HUES64 (cell line): ENCODE data around the gene TNS4.

Experiments used
- H3K27ac ChIP-seq: 2 replicates; pipeline ENCODE4 v1.7.0; 2013; ENCODE audit warnings: low read depth, low read length, inconsistent platforms
- H3K27me3 ChIP-seq: 2 replicates; pipeline ENCODE4 v1.6.1; 2013; ENCODE audit warnings: mild to moderate bottlenecking, low read length; ENCODE audit not compliant: insufficient read depth
- H3K36me3 ChIP-seq: 2 replicates; pipeline ENCODE4 v1.6.1; 2013; ENCODE audit warnings: mild to moderate bottlenecking, low read length; ENCODE audit not compliant: insufficient read depth
- H3K4me1 ChIP-seq: 2 replicates; pipeline ENCODE4 v1.6.1; 2013; ENCODE audit warnings: mild to moderate bottlenecking, low read length, moderate library complexity; ENCODE audit not compliant: insufficient read depth
- H3K4me3 ChIP-seq: 2 replicates; pipeline ENCODE4 v1.5.1; 2013; ENCODE audit warnings: mild to moderate bottlenecking, low read length, moderate library complexity
- H3K9ac ChIP-seq: 2 replicates; pipeline ENCODE4 v1.6.1; 2013; ENCODE audit warnings: mild to moderate bottlenecking, low read depth, low read length
- H3K9me3 ChIP-seq: 2 replicates; pipeline ENCODE4 v1.6.1; 2013; ENCODE audit warnings: low read depth, low read length; ENCODE audit not compliant: insufficient read depth
- WGBS: fragments of 150-250, 120-280 bp; methylation state at CpG from one replicate; pipeline ENCODE4 v1.1.7; 2013; ENCODE audit warnings: missing lambda C conversion rate; 5-methylcytosine and 5-hydroxymethylcytosine counted together

The TNS4 gene

DNA sequence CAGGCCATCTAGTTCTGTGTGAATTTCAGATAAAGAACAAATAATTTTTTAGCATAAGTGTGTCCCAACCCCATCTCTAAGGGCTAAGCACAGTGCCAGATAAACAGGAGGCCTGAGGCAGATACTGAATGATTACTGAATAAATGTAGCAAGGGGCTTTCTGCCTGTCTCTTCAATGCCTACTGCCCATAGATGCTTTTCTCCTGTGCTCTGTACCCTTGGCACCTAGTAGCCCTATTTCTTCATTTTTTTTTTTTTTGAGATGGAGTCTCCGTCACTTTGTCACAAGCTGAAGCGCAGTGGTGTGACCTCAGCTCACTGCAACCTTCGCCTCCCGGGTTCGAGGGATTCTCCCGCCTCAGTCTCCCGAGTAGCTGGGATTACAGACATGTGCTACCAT is 32.9 kb downstream of the TNS4 start:
- 95% methylated on average over 7 of the region's 7 CpGs for WGBS
- H3K4me1 ChIP-seq = peaks cover 6% of the 10 kb centered on the region; the same call in 1 of the 2 replicates
- no peak overlapping the region for H3K9ac ChIP-seq
- no peaks in the 10 kb centered on the region for H3K36me3 ChIP-seq
- H3K4me3 ChIP-seq = no peak overlapping the region
- H3K27me3 ChIP-seq = no peaks in the 10 kb centered on the region
- peaks cover 7% of the 10 kb centered on the region; the same call in 1 of the 2 replicates for H3K9me3 ChIP-seq
- no peak overlapping the region for H3K27ac ChIP-seq

DNA sequence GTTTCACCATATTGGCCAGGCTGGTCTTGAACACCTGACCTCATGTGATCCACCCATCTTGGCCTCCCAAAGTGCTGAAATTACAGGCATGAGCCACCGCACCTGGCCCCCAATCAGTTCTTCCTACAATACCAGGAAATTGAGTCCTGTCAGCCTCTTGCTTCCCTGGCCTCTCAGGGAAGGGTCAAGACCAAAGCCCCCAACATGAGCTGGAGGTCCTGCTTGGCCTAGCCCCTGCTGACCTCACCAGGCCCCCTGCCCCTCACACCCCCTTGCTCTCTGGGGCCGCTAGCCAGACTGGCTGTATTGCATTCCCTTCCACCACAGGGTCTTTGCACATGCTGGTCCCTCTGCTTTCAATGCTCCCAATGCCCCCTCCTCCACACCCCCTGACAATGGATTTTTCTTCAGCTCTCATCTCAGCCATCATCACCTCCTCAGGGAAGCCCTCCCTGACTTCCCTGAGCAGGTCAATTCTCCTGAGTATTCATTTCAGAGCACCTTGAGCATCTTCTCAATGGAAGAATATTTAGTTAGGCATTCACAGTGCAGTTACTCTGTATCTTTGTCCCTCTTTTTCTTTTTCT is 34.0 kb downstream of the TNS4 start:
- Histone ChIP-seq H3K4me3 (no peak overlapping the region), H3K9ac (no peak overlapping the region), H3K4me1 (peaks cover 16% of the 10 kb centered on the region), H3K36me3 (no peaks in the 10 kb centered on the region), H3K9me3 (peaks cover 5% of the 10 kb centered on the region; the same call in 1 of the 2 replicates), H3K27me3 (no peaks in the 10 kb centered on the region), H3K27ac (no peak overlapping the region)
- 98% methylated on average over 2 of the region's 2 CpGs for WGBS

DNA sequence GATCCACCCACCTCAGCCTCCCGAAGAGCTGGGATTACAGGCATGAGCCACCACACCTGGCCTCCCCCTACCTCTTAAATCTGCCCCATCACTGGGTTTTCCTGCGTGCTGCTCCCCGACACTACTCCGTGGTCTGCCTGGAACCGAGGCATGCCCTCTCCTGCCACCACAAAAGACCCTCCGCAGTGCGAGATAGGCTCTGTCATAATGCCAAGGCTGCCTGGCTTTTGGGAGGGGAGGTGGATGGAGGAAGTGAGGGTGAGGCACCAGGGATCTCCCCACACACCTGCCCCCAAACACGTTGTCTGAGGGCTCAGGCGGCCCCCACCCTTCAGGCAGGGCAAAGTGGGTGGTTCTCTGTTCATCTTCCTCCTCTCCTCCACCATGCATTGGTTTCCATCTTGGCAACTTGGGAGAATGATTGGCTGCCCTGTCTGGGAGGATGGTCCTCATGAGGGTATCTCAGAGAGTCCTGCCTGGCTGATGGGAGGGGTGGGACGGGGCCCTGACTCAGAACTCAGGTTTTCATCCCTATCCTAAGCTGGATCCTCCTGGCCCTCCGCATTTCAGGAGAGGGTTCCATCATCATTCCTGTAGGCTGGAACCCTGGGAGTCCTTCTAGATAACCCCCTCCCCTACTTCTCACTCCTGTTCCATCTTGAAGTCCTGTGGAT is 35.0 kb downstream of the TNS4 start:
- no peak overlapping the region for H3K27ac ChIP-seq
- no peaks in the 10 kb centered on the region for H3K27me3 ChIP-seq
- no peaks in the 10 kb centered on the region for H3K36me3 ChIP-seq
- no peaks in the 10 kb centered on the region for H3K9me3 ChIP-seq
- no peak overlapping the region for H3K4me3 ChIP-seq
- peaks cover 16% of the 10 kb centered on the region for H3K4me1 ChIP-seq
- 87% methylated on average over 11 of the region's 11 CpGs for WGBS
- H3K9ac ChIP-seq = no peak overlapping the region

DNA sequence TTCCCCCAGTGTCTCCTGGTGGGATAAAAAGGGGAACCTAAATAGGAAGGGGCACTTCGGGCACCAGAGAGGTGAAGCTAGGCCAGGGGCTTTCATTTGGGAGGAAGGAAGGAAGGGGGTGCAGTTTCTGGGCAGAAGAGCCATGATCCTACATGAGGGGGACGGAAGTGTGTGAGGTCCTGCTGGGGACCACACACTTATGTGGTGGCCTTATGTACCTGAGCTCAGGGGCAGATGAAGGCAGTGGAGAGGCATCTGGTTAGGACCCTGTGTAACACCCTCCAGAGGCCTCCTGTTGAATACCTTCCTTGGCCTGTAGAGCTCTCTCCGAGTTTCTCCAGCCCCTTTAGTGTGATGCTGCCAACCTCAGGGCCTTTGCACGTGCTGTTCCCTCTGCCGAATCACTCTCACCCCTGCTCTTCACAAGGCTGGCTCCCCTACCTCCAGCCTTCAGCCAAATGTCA is 37.0 kb downstream of the TNS4 start:
- peaks cover 11% of the 10 kb centered on the region for H3K4me1 ChIP-seq
- 86% methylated on average over 5 of the region's 5 CpGs for WGBS
- no peaks in the 10 kb centered on the region for H3K27me3 ChIP-seq
- no peak overlapping the region for H3K9ac ChIP-seq
- no peaks in the 10 kb centered on the region for H3K9me3 ChIP-seq
- H3K4me3 ChIP-seq = no peak overlapping the region
- H3K27ac ChIP-seq = peak overlapping the region; percentile 77; the same call in 1 of the 2 replicates
- H3K36me3 ChIP-seq = no peaks in the 10 kb centered on the region

DNA sequence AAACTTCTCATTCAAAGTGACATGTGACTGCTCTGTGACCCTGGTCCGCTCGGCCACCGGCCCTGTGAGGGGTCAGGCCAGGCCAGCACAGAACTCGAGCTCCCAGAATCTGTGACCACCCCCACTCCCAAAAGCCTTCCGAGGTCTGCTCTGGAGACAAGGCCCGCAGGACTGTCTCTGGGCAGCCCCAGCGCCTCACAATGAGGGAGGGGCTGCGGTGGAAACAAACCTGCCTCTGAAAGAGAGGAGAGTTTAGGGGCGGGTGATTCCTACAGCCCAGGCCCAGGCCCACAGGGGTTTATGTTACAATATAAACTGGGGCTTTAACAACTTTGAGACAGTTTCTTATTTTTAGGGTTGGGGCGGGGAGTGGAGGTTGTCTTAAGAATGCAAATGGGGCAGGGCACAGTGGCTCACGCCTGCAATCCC is 38.3 kb downstream of the TNS4 start:
- peaks cover 14% of the 10 kb centered on the region for H3K4me1 ChIP-seq
- peak overlapping the region; percentile 62; the same call in 1 of the 2 replicates for H3K27ac ChIP-seq
- H3K36me3 ChIP-seq = no peaks in the 10 kb centered on the region
- 50% methylated on average over 11 of the region's 11 CpGs for WGBS
- H3K9me3 ChIP-seq = no peaks in the 10 kb centered on the region
- H3K27me3 ChIP-seq = no peaks in the 10 kb centered on the region
- peak overlapping the region; percentile 46; the same call in 1 of the 2 replicates for H3K9ac ChIP-seq
- no peak overlapping the region for H3K4me3 ChIP-seq

DNA sequence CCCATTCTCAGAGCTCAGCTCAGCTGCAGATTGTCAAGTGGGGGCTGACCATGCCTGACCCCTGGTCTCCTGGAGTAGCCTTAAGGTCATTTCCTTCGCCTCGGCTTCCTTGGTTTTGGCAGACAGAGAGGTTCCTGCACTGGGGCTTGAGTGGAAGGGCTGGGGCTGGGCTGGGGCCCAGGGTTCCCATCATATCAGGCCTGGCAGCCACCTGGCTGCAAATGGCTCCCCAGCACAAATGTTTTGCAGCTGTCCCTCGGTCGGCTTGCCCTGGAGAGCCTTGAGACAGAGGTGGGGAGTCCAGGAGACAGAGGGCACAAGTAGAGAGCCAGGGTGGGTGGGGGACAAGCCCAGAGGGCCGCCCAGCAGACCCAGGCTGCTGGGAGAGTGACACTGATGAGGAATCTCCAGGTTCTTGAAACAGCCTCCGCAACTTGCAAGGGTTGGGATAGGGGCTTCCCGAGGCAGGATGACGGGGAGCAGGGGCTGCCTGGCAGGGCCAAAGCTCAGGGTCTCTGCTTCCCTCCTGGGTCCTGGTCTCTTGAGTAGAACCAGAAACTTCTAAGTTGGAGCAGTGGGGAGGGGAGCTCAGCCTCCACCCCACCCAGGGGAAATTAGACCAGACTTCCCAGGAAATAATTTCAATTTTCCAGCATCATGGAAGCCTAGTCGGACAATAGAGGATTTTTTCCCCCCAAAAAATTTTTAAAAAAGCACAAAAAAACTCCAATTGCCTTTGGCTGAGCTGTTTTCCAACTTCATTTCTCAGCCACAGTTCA is 38.9 kb downstream of the TNS4 start:
- WGBS = 88% methylated on average over 9 of the region's 9 CpGs
- Histone ChIP-seq H3K27me3 (no peaks in the 10 kb centered on the region), H3K36me3 (no peaks in the 10 kb centered on the region), H3K9me3 (no peaks in the 10 kb centered on the region), H3K9ac (0 out of 2 replicates have a peak overlapping the region, but pooled peaks have one; percentile 46), H3K27ac (peak overlapping the region; percentile 62; the same call in 1 of the 2 replicates), H3K4me3 (no peak overlapping the region), H3K4me1 (peaks cover 20% of the 10 kb centered on the region)

DNA sequence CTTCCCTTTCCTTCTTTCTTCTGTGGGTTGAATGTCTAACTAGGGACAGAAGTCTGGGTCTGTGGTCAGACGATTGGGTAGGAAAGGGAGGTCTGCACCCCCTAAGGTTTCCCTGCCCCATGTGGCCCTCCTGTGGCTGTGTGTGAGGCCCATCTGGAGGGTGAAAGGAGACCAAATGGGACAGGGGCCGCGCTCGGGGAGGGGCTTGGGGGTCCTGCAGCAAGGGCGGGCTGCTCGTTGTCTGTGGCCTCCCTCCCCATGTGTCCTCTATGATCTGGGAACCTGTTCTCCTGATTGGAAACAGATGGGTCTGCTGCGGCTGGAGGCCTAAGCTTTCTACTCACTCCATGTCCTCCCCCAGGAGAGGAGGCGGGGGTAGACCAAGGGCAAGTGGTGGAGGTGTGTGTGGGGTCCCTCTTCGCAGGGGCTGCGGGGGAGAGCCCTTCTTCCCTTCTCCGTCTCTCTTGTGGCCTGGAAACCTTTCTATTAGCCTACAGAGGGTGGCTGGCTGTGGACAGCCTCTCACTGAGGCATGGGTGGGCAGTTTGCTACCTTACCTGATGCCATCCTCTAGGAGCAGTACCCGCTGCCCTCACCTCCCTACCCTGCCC is 39.6 kb downstream of the TNS4 start:
- WGBS = 93% methylated on average over 9 of the region's 12 CpGs
- Histone ChIP-seq H3K4me1 (peaks cover 21% of the 10 kb centered on the region), H3K4me3 (no peak overlapping the region), H3K27me3 (no peaks in the 10 kb centered on the region), H3K9ac (no peak overlapping the region), H3K36me3 (no peaks in the 10 kb centered on the region), H3K27ac (no peak overlapping the region), H3K9me3 (no peaks in the 10 kb centered on the region)

DNA sequence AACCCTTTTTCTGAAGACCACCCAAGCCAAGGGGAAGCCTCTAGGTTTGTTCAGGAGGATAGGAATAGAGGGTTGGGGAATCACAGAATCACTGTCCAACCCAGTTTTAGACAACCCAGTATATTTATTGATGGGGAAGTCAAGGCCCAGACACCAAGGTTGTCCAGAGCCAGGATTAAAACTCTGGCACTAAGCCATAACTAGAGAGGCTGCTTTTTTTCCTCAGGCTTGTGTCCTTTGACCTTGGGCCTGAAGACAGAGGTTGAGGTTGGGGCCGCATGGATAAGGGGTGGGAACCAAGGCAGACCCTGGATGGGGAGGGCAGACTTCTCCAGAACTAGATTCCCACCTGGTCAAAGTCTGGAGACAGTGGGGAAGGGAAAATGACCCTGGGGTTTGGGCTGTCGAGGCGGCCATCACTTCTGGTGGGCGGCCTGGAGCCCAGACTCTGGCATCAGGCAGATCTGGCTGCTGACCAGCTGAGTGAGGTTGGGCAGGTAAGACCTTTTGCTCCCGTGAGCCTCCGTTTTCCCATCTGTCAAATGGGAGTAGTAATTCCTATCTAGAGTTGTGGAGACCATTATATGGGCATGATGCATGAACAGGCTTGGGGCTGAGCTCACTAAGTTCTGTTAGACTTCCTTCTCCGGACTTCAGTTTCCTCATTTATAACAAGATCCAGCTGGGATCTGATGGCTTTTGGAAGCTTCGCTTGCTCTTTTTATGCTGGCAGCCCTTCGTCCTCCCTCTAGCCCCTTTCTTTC is 40.3 kb downstream of the TNS4 start:
- Histone ChIP-seq H3K27ac (no peak overlapping the region), H3K36me3 (peaks cover 6% of the 10 kb centered on the region), H3K9ac (no peak overlapping the region), H3K9me3 (no peaks in the 10 kb centered on the region), H3K4me1 (peaks cover 21% of the 10 kb centered on the region), H3K27me3 (no peaks in the 10 kb centered on the region), H3K4me3 (no peak overlapping the region)
- 94% methylated on average over 9 of the region's 9 CpGs for WGBS

DNA sequence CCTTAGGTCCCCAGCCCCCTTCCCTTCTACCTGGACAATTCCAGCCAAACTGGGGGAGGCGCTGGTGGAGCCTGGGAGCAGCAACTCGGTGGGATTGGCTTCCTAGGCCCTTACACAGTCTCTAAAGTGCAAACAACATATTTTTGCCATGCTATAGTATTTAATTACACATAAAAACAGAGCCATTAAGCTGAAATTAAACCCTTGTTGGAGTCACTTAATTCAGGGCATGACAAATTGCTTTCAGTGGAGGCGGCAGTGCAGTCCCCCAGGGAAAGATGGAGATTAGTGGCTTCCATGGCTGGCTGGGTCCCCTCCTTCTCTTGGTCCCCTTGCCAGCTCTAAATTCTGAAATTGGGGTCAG is 40.8 kb downstream of the TNS4 start:
- H3K27ac ChIP-seq = no peak overlapping the region
- no peak overlapping the region for H3K4me3 ChIP-seq
- no peaks in the 10 kb centered on the region for H3K27me3 ChIP-seq
- H3K36me3 ChIP-seq = peaks cover 12% of the 10 kb centered on the region
- H3K9ac ChIP-seq = no peak overlapping the region
- H3K4me1 ChIP-seq = peaks cover 21% of the 10 kb centered on the region
- no peaks in the 10 kb centered on the region for H3K9me3 ChIP-seq
- WGBS = 82% methylated on average over 3 of the region's 3 CpGs

DNA sequence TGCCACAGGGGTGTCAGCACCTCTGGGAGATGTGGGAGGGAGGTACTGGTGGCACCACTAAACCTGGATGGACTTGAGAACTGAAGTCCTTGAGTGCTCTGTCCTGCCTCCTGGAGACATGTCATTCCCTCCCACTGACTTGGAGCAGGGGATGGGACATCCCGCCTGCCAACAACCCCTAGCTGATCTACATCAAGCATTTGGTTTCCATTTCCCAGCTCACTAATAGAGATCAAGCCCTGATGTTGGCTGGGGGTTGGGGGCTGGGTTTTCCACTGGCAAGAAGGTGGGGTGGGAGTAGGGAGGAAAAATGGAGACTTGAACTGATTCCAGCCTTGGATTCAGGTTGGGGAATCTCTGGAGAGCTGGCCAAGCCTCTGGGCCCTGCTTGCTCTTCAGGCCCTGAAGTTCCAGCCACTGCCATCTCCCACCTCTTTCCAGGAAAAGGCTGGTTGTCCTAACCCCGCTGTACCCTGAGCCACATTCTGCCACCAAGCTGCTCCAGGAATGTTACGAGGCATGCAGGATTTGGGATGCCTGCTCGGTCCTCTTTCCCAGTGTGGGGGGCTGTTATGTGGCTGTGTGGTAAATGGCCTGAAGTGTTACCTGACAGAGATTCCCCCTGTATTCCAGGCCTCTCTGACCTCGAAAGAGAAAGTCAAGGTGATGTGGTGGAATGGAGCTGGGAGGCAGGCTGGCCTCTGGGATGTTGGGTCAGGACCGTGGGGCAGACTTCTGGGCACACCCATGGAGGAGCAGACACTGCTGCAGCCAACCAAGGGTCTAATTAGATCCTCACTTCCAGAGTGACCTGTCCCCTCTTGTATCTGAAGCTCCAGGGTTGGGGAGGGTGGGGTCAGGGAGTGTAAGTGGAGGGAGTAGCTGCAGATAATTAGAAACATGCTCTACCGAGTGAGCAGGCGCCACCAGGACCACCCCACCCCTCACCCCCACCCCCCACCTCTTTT is 41.5 kb downstream of the TNS4 start:
- peaks cover 21% of the 10 kb centered on the region for H3K4me1 ChIP-seq
- WGBS = 93% methylated on average over 6 of the region's 8 CpGs
- H3K9ac ChIP-seq = no peak overlapping the region
- no peaks in the 10 kb centered on the region for H3K27me3 ChIP-seq
- peaks cover 16% of the 10 kb centered on the region for H3K36me3 ChIP-seq
- H3K9me3 ChIP-seq = no peaks in the 10 kb centered on the region
- H3K27ac ChIP-seq = no peak overlapping the region
- H3K4me3 ChIP-seq = no peak overlapping the region
